ENCODE measurements around the gene PSMA7.

The PSMA7 gene

DNA sequence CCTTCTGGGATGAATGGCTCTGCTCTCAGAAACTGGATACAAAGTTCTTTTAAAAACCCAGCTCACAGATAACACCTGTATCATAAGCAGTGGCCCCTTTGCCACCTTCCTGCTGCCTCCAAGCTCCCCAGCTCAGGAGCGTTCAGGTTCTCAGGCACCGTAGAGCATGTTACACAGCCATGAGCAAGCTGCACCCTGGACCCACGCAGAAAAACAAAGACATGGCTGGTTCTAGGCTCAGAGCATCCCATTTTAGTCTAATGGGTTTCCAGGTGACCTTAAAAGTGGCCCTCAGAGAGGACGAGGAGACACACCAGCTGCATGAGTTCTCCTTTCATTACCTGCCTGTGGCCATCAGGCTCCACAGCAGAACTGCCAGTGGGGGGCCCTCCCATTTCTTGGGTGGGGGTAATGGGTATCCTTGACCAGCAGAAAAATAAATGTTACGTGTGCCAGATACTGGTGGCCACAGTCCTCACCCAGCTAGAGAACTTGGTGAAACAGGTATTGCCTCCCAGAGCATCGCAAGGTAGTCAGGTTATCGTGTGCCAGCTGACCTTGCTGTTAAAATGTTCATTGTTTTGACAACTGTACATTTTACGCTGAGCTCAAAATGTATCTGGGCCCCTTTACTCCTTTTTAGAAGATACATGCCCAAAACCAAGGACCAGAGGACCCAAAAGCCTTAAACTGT is 7.5 kb downstream of the PSMA7 start:
- DNase-seq = no peak

- no peak for DNase-seq
Observed at GRCh38 chr20:62134735-62135231, 8.4 kb downstream of the PSMA7 start.

GRCh38 chr20:62133864-62134263 is 9.3 kb downstream of the PSMA7 start:
- DNase-seq = no peak

DNA sequence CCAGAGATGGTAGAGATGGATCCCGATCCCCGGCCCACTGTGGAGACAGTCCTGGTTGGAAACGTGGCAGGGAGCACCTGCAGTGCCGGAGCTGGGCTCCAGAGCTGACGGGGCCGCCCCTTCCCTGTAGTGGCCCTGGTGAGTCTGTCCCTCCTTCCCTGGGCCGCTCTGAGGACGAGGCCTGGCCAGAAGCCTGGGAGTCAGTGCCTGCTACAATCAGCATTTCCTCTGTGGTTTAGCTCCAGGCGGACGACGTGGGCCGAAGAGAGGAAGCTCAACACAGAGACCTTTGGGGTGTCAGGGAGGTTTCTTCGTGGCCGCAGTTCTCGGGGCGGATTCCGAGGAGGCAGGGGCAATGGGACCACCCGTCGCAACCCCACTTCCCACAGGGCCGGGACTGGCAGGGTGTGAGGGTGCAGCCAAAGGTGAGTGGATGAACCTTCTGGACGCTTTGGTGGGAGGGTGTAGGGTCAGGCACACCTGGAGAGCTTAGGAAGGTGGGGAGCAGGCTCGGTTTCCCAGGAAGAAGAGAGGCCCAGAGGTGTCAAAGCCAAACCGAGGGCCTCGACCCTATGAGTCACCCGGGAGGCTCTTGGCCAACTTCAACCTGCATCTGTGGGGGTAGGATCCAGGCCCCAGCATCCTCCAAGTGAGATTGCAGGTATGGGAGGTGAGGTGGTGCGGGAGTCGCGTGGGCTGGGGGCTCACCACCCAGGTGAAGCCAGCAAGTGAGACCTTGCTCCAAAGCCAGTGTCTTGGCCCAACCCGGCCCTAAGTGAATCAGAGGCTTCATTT is 9.9 kb downstream of the PSMA7 start:
- no peak for DNase-seq

- peak; percentile 38 for DNase-seq
Observed at GRCh38 chr20:62132421-62132820, 10.8 kb downstream of the PSMA7 start.

DNA sequence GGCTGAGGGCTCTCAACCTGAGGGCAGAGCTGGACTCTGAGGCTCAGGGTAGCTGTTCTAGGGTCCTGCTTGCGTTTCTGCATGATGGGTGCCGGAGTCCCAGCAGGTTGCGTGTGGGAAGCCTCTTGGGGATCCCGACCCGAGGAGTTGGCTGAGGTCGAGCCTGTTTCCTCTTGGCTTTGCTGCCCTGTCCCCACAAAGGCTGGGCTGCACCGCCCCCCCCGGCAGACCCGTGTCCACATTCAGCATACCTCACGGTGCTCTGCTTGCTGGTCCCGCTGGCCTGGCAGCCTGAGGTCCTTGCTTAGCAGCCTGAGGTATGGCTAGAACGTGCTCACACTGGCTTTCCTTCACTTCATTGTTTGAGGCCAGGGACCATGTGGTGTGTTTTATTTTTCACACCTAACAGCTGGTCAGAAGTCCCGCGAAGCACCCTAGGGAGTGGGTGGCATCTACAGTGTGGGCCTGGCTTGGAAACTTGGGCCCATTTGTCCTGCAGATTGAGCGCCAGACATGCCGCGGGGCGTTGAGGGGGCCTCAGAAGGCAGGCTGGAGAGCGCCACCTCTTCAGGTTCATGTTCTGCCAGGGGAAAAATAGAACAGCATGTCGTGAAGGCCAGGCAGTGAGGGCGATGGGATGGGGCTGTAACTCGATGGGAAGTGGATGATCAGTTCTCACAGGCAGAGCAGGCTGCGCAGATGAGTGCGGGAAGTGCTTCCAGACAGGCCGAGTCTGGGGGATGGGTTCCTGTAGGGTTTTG is 11.5 kb downstream of the PSMA7 start:
- no peak for DNase-seq

DNA sequence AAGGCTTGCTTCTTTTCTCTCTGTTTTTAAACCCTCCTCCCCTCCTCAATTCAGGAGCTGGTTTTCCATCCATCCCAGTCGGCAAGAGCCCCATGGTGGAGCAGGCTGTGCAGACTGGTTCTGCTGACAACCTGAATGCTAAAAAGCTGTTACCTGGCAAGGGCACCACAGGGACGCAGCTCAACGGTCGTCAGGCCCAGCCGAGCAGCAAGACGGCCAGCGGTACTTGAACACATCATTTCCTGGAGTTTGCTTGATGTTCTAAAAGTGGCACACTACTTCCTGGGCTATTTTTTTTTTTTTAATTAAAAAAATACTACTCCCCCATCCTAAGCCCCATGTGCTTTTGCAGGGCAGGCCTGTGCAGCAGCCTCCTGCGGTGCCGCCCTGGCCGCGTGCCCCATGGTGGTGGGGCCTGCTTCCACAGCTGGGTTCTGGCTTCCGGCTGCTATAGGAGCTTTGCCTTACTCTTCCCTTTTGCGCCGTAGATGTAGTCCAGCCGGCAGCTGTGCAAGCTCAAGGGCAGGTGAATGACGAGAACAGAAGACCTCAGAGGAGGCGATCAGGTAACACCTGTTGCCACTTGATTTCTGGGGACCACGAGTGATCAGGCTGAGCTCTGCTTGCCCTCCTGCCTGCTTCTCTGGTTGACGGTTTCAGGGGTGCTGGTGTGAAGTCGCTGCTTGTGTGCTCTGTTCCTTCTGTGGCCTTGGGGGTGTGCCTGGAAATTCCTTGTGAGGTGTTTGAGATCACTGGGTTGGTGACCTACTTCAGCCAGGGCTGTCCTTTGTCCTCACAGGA is 13.3 kb downstream of the PSMA7 start:
- DNase-seq = peak; percentile 48

GRCh38 chr20:62128502-62128901 is 14.7 kb downstream of the PSMA7 start:
- DNase-seq = no peak

GRCh38 chr20:62127799-62128198 is 15.4 kb downstream of the PSMA7 start:
- DNase-seq = no peak

DNA sequence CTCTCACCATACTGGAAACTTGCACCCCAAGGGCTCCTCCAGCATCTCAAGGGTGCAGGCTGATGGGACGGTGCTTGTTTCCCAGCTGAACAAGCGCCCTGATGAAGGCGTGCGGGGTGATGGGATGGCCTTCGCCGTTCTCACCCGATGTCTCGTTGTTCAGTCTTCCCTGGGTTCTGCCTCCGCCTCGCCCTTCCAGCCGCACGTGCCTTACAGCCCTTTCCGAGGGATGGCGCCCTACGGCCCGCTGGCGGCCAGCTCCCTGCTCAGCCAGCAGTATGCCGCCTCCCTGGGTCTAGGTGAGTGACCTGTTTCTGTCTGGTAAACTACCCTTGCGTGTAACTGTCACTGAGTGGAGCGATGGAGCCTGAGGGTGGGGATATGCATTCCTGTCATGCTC is 17.1 kb downstream of the PSMA7 start:
- DNase-seq = no peak

- no peak for DNase-seq
Observed at GRCh38 chr20:62123450-62124118, 19.6 kb downstream of the PSMA7 start.

DNA sequence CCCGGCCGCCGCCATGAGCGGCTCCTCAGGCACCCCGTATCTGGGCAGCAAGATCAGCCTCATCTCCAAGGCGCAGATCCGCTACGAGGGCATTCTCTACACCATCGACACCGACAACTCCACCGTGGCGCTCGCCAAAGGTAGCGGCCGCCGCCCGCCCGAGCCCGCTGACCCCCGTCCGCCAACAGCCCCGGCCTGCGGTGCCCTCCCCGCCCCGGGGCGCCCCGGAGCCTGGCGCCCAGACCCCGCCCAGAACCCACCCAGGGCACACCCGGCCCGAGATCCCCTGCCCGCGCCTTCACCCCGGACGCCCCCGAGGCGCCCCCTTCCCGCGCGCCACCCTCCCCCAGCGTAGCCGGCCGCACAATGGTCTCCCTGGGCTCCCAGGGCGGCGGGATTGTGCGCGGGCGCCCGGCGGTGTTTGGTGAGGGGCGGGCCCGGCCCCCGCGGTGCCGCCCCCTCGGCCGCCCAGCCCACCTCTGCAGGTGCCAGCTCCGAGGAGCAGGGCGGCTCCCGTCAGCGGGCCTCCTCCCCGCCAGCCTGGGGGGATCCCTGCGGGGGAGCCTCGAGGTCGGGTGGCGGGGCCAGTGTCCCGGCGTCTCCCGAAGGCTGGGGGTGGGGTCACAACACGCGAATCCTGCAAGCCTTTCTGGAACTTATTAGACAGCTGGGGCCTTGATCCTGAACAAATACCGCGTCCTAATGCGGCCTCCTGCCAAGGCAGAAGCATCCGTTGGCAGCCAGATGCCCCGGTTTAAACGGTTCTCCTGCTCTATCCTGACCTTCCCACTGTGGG is 20.3 kb downstream of the PSMA7 start:
- DNase-seq = no peak

- peak; percentile 87 for DNase-seq
Observed at GRCh38 chr20:62121776-62122653, 21.2 kb downstream of the PSMA7 start, which contains the start of gene LSM14B. Gene LSM14B, plus strand, starts transcription at chr20:62122475. Its CDS starts 192 bp downstream, at chr20:62122667.

DNA sequence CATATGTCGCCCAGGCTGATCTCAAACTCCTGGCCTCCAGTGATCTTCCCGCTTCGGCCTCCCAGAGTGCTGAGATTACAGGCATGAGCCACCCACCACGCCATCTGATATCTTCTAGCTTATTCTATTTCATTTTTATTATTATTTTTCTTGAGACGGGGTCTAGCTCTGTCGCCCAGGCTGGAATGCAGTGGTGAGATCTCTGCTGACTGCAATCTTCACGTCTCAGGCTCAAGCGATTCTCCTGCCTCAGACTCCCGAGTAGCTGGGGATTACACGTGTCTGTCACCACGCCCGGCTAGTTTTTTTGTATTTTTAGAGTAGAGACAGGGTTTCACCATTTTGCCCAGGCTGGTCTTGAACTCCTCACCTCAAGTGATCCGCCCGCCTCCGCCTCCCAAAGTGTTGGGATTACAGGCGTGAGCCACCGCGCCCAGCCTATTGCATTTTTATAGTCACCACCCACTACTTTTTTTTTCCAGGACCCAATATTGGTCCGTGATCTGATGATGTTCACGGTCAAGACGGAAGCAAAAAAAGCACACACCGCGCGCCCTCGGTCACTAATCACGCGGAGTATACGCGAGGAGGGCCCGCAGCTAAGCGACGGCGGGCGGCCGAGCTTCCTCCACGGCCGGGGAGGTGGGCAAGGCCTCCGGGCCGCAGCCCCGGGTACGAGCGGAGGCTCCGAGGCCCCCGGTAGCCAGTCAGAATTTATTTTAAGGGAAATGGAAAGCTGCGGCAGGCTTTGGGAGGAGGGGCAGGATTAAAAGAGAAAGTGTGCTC is 22.0 kb downstream of the PSMA7 start:
- no peak for DNase-seq

GRCh38 chr20:62120365-62120762 is 22.8 kb downstream of the PSMA7 start:
- DNase-seq = no peak

DNA sequence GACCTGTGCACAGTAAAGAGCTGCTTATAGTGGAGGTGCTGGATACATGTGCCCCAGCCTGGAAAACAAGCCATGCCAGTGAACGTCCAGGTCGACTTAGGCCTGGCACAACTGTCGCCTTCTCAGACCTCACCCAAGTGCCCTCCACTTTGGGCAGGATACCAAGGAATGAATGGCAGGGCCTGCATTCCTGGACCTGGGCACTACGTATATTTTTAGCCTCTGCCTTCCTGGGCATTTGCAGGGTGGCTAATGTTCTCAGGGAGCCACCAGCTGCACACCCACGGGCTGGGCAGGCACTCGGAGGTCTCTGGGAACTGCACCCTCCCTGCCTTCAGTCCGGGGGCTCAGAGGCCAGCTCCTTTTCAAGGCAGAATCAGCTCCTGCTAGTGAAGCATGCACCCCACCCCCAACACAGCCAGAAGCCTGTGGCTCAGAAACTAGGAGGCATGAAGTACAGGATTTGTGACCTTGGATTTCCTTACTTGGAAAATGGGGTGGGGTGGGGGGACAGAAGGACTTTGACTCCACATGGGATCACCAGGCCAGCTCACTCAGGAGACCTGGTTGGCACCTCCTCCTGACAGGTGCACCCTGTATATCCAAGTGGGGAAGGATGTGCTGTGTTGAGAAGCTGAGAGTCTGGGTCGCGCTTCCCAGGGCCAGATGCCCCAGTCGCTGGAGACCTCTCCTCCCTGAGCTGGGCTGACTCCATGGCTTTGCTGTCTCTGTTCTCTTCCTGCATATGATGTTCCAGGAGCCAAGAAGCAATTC is 23.4 kb downstream of the PSMA7 start:
- no peak for DNase-seq

DNA sequence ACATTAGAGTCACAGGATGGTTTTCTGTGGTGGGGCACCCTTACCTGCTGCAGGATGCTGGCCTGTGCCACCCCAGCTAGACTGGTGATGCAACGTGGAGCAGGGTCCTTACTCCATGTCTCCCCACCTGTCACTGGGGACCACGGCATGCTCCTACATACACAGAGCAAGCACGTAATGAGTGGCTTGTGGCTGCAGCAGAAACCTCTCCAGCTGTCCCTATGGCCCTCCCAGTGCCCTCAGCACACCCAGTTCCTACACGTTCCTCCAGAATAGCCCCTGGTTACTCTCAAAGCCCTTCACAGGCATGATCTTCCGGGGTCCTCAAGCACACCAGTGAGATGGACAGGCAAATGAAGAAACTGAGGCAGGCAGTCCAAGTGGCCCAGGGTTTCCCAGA is 24.1 kb downstream of the PSMA7 start:
- no peak for DNase-seq

Measured in GF-D8 (cell line).